Spleen (tissue), 11 donors: ENCODE results near the gene EPB41L4A. TPM values are rescaled to one million over a fixed set of nuclear protein-coding genes. Genes with fewer than 3 reads are reported as not detected.

ENCODE experiments used
- DNase-seq: peaks from one replicate; pipeline ENCODE4 v3.0.0-alpha.2; 2020
- H3K27ac ChIP-seq, 8 donors: fragments of 200-600 bp; sonication (generic) in 7 of 8; 1 replicate in 4 of 8; 2 replicates in 4 of 8; pipeline versions ENCODE4 v1.5.0 to v1.8.0; 2016 to 2021; ENCODE audit warnings: inconsistent platforms in 4 of 8, mild to moderate bottlenecking in 4 of 8, moderate library complexity in 1 of 8
- H3K27me3 ChIP-seq, 7 donors: fragments of 200-600 bp; sonication (generic) in 6 of 7; replicated peaks in 1 of 7; 1 replicate in 4 of 7; 2 replicates in 3 of 7; pipeline versions ENCODE4 v1.5.0 to v1.8.0; 2016 to 2021; ENCODE audit warnings: inconsistent platforms in 3 of 7, mild to moderate bottlenecking in 1 of 7
- H3K36me3 ChIP-seq, 6 donors: fragments of 200-600 bp; sonication (generic) in 5 of 6; 1 replicate in 4 of 6; 2 replicates in 2 of 6; pipeline versions ENCODE4 v1.5.0 to v1.8.0; 2016 to 2021; ENCODE audit warnings: inconsistent platforms in 2 of 6
- H3K4me1 ChIP-seq, 6 donors: fragments of 200-600 bp; sonication (generic) in 5 of 6; 1 replicate in 3 of 6; 2 replicates in 3 of 6; pipeline versions ENCODE4 v1.5.0 to v1.8.0; 2016 to 2021; ENCODE audit warnings: inconsistent platforms in 3 of 6
- H3K4me3 ChIP-seq, 8 donors: fragments of 200-600 bp; sonication (generic) in 7 of 8; 1 replicate in 4 of 8; 2 replicates in 4 of 8; pipeline versions ENCODE4 v1.5.0 to v1.8.0; 2016 to 2021; ENCODE audit warnings: inconsistent platforms in 4 of 8, mild to moderate bottlenecking in 4 of 8, moderate library complexity in 2 of 8
- H3K9me3 ChIP-seq, 8 donors: fragments of 200-600 bp; sonication (generic) in 7 of 8; 1 replicate in 4 of 8; 2 replicates in 4 of 8; pipeline versions ENCODE4 v1.5.0 to v1.8.0; 2016 to 2021; ENCODE audit warnings: inconsistent platforms in 4 of 8
- CTCF ChIP-seq, 11 experiments: fragments of 200-600 bp in 7 of 11; fragments of 450-650 bp in 4 of 11; sonication (generic) in 4 of 11; IDR thresholded peaks in 8 of 11; conservative IDR thresholded peaks in 3 of 11; 1 replicate in 7 of 11; 2 replicates in 4 of 11; pipeline versions ENCODE4 v1.4.0 to v1.8.0; 2016 to 2021; ENCODE audit warnings: antibody characterized with exemption in 11 of 11, inconsistent platforms in 4 of 11, mild to moderate bottlenecking in 1 of 11
- POLR2A ChIP-seq, 3 donors: fragments of 450-650 bp; IDR thresholded peaks; one replicate each; pipeline ENCODE4 v1.5.1; 2017; ENCODE audit warnings: antibody characterized with exemption in 3 of 3, mild to moderate bottlenecking in 1 of 3
- POLR2AphosphoS5 ChIP-seq, 3 donors: sonication (generic); formaldehyde crosslinking; IDR thresholded peaks; one replicate each; pipeline ENCODE4 v1.5.1; 2017; ENCODE audit warnings: antibody characterized with exemption in 3 of 3
- WGBS, 5 donors: extraction: QIAGEN DNeasy Blood & Tissue Kit in 3 of 5; methylation state at CpG; one replicate each; pipeline versions ENCODE4 v1.1.5 to v1.1.7; 2013 to 2018; 5-methylcytosine and 5-hydroxymethylcytosine counted together
- intact Hi-C: fragments of 100-400 bp; cut with DNase I; formaldehyde crosslinking; loops from one replicate; pipeline ENCODE4 v1.15.0; 2023; ENCODE audit warnings: low total_unique reads
- polyA plus RNA-seq, 3 donors: library from polyadenylated mRNA; stranded (reverse); fragments of 200-250 nt; gene quantifications; one replicate each; pipeline ENCODE4 v1.2.1, GENCODE V29; 2013
- total RNA-seq, 7 donors: library from RNA; depleted of rRNA in 3 of 7; stranded (reverse); fragments of >200 nt in 3 of 7; fragmentation: NEBNext Ultra II Directional in 4 of 7; extraction: Animal tissue kit (Norgen Biotek cat#: 25700) in 4 of 7; gene quantifications; one replicate each; pipeline versions ENCODE4 v1.1.0 to v1.2.1, GENCODE V29; 2016 to 2021
- donor health status: healthy with polysubstance abuse.
- donor health status: DM: no; HTN: no; CAD: no; lungs with moderate emphysema.
- donor health status: DM: no; HTN: no; CAD: no.
- donor health status: Bipolar disorder and iron deficiency.
- donor health status: healthy.
- donor health status: DM: no; HTN: no; CAD: no.
- donor health status: DM: yes; HTN: yes; CAD: no.

The EPB41L4A gene
- total and polyA plus RNA-seq, 10 donors = 1.4 to 28.1 (median 12.2) TPM

GRCh38 chr5:112388739-112389138 is 30.3 kb downstream of the EPB41L4A start:
- intact Hi-C loops = no loop called here
- H3K27ac ChIP-seq = no peak overlapping the region
- no peaks in the 10 kb centered on the region for H3K27me3 ChIP-seq
- no peaks in the 10 kb centered on the region for H3K9me3 ChIP-seq
- DNase-seq = no peak
- peaks cover 0 to 5% (median 0%) of the 10 kb centered on the region in 6 donors for H3K4me1 ChIP-seq
- no peak for TF ChIP-seq CTCF (IDR thresholded peaks at IDR 0.05 in 8 of 11, conservative IDR thresholded peaks at IDR 0.05 in 3 of 11)
- TF ChIP-seq POLR2A (IDR thresholded peaks at IDR 0.05) = no peak
- H3K36me3 ChIP-seq = no peaks in the 10 kb centered on the region
- 88 to 92% (median 90%) methylated on average over 3 of the region's 3 CpGs for WGBS, 5 donors
- no peak overlapping the region for H3K4me3 ChIP-seq

DNA sequence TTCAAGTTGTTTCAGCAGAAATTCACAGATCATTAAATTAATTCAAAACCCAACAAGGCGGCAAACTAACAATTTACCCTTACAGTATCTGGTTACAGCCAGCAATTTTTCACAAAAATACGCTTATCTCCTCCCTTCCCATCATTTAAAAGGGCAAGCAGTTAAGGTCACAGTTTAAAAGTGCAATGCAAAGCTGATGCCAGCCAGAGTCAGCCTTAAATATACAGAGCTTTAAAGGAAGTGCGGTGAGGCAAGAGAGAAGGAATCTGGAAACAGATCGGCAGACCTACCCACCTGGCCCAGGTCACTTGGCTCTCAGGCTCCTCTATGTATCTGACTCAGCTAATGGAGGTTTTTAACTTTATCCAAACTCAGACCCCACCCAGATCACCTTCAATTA is 31.0 kb downstream of the EPB41L4A start:
- H3K27me3 ChIP-seq = no peaks in the 10 kb centered on the region
- no peaks in the 10 kb centered on the region for H3K9me3 ChIP-seq
- H3K4me1 ChIP-seq = peaks cover 0 to 5% (median 0%) of the 10 kb centered on the region in 6 donors
- H3K27ac ChIP-seq = no peak overlapping the region
- TF ChIP-seq POLR2A (IDR thresholded peaks at IDR 0.05) = no peak
- no peak for TF ChIP-seq CTCF (IDR thresholded peaks at IDR 0.05 in 8 of 11, conservative IDR thresholded peaks at IDR 0.05 in 3 of 11)
- no peak for TF ChIP-seq POLR2AphosphoS5 (IDR thresholded peaks at IDR 0.05)
- intact Hi-C loops = no loop called here
- no peak for DNase-seq
- no peak overlapping the region for H3K4me3 ChIP-seq
- 72 to 79% (median 75%) methylated on average over 4 of the region's 4 CpGs for WGBS, 5 donors
- H3K36me3 ChIP-seq = no peaks in the 10 kb centered on the region

DNA sequence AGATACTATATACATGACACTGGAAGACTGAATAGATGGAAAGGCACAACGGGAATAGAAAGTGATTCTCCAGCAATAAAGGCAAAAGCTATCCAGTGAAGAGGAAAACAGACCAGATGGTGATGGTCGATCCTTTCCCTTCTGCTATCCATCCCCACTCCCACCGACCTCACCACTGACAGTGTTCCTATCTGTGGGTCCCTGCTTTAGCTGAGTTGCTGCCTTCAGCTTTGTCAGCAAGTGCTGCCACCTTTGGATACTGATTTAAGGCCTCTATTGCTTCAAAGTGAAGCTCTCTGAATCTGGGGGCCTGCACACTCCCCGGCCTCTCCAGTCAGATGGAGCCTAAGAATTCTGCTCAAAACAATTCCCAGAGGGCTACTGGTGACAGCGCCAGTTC is 32.3 kb downstream of the EPB41L4A start:
- WGBS, 5 donors = 81 to 93% (median 85%) methylated on average over 4 to 5 of the region's 5 CpGs
- Histone ChIP-seq H3K36me3 (no peaks in the 10 kb centered on the region), H3K4me3 (no peak overlapping the region), H3K27me3 (no peaks in the 10 kb centered on the region), H3K27ac (no peak overlapping the region), H3K4me1 (peaks cover 0 to 5% (median 0%) of the 10 kb centered on the region in 6 donors), H3K9me3 (no peaks in the 10 kb centered on the region)
- intact Hi-C loops = no loop called here
- TF ChIP-seq CTCF (IDR thresholded peaks at IDR 0.05 in 8 of 11, conservative IDR thresholded peaks at IDR 0.05 in 3 of 11) (no peak), POLR2A (IDR thresholded peaks at IDR 0.05) (no peak), POLR2AphosphoS5 (IDR thresholded peaks at IDR 0.05) (no peak)
- no peak for DNase-seq

GRCh38 chr5:112385969-112386368 is 33.1 kb downstream of the EPB41L4A start:
- intact Hi-C loops = no loop called here
- 83 to 92% (median 84%) methylated on average over 1 of the region's 1 CpG for WGBS, 5 donors
- Histone ChIP-seq H3K27ac (no peak overlapping the region), H3K27me3 (no peaks in the 10 kb centered on the region), H3K36me3 (no peaks in the 10 kb centered on the region), H3K4me3 (no peak overlapping the region), H3K9me3 (no peaks in the 10 kb centered on the region), H3K4me1 (peaks cover 0 to 5% (median 0%) of the 10 kb centered on the region in 6 donors)
- no peak for DNase-seq
- no peak for TF ChIP-seq POLR2A (IDR thresholded peaks at IDR 0.05)
- TF ChIP-seq CTCF (IDR thresholded peaks at IDR 0.05 in 8 of 11, conservative IDR thresholded peaks at IDR 0.05 in 3 of 11) = no peak
- no peak for TF ChIP-seq POLR2AphosphoS5 (IDR thresholded peaks at IDR 0.05)
